IPS-11a (cell line): ENCODE results near the gene UBXN11.
"Not testable (repeated sequence)": the region's sequence is repeated elsewhere in the genome, so short reads cannot be mapped to it uniquely, and the experiment has no call there.

Experiments
- H3K4me3 ChIP-seq: one replicate; pipeline ENCODE4 v1.5.1; 2013; ENCODE audit warnings: low read depth, low read length, control low read depth

The UBXN11 gene

DNA sequence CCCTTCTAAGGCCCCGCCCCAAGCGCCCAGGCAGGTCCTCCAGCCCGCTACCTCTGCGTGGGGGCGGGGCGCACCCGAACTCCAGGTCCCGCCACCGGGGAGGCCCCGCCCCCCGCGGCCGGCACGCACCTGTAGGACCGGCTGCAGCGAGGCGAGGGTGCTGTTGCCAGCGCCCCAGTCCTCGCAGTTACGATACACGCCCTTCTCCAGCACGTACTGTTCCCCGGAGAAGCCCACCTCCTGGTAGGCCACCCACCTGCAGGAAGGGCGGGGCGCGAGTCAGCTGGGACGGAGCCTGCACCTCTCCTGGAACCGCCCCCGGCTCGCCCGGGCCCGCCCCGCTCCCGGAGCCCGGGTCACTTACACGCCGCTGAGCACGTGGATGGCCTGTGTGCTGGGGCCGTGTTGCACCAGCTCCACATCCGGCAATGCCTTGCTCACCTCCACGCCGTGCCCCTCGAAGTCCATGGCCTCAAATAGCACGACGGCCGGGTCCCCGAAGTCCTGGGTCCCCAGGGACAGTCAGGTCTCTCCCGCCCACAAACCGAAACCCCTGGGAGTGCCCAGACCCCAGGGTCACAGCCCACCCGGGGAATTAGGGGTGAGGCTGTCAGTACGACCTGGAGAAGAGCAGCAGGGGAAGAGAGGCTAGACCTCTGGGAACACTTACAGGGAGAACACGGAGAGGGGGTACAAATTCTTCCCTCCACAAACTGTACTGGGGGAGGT lies 30.2 kb upstream of the UBXN11 start:
- H3K4me3 ChIP-seq, result peak overlapping the region; percentile 81

DNA sequence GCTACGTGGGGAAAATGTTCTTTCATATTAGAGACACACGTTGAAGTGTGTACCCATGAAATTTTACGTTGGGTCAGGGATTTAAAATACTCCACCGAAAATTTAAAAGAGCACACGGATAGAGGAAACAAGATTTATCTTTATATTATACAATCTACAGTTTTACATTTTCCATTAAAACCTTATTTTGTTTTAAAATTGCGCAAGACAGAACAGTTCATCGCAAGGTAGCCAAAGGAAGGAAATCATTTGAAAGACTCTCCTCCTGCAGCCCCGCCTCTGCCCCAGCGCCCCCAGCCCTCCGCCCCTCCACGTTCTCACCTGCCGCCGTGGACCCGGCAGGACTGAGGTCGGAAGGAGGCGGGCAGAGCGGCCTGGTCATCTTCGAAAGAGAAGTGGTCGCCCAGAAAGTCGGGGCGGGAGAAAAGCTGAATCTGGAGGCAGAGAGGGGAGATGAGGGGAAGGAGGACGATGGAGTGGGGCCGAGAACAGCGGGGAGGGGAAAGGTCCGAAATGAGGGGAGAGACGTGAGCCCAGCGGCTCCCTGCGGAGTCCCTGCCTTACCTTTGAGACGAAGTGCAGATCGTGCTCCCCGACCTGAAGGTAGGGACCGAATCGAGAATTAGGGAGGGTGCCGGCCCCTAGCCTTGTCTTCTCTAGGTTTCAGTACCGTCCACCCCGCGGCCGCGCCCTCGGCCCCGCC lies 29.5 kb upstream of the UBXN11 start:
- H3K4me3 ChIP-seq, result peak overlapping the region; percentile 81

DNA sequence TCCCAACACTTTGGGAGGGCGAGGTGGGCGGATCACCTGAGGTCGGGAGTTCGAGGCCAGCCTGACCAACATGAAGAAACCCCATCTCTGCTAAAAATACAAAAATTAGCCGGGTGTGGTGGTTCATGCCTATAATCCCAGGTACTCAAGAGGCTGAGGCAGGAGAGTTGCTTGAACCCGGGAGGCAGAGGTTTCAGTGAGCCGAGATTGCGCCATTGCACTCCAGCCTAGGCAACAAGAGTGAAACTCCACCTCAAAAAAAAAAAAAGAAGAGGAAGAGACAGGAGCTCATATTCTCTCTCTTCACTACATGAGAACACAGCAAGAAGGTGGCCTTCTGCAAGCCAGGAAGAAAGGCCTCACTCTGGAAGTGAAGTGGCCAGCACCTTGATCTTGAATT lies 26.9 kb upstream of the UBXN11 start:
- not testable (repeated sequence) for H3K4me3 ChIP-seq

DNA sequence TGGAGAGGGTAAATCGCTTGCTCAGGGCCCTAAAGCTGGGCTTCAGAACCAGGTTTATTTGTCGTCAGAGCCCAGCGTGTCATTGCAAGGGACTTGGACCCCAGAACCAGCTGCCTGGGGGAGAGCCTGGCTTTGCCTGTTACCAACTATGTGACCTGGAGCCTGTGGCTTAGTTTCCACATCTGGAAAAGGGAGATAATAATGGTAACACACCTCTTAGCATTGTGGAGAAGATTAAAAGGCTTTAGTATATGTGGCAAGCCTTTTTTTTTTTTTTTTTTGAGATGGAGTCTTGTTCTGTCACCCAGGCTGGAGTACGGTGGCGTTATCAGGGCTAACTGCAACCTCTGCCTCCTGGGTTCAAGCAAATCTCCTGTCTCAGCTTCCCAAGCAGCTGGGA lies 23.8 kb upstream of the UBXN11 start:
- no peak overlapping the region for H3K4me3 ChIP-seq

DNA sequence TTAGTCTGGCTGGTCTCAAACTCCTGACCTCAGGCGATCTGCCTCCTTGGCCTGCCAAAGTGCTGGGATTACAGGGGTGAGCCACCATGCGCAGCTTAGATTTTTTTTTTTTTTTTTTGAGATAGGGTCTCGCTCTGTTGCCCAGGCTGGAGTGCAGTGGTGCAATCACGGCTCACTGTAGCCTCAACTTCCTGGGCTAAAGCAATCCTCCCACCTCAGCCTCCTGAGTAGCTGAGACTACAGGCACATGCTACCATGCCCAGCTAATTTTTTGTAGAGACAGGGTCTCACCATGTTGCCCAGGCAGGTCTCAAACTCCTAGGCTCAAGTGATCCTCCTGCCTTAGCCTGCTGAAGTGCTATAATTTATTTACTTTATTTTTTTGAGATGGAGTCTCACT lies 22.9 kb upstream of the UBXN11 start:
- not testable (repeated sequence) for H3K4me3 ChIP-seq

DNA sequence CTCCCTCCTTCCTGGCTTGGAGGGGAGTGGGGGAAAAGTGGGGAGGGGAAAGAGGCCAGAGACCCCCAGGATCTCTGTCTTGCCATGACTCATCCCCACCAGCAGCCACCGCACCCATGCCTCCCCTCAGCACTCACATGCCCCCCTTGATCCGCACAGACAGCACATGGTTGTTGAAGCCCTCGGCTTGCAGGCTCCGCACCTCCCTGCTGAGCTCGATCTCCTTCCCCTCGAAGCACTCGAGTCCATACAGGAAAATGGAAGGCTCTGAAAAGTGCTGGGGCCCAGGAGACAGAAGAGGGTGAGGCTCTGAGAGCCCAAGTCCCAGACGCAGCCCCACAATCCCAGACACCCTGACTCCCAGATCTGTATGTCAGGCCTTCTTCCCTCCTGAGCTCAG lies 22.2 kb upstream of the UBXN11 start:
- H3K4me3 ChIP-seq, result no peak overlapping the region

DNA sequence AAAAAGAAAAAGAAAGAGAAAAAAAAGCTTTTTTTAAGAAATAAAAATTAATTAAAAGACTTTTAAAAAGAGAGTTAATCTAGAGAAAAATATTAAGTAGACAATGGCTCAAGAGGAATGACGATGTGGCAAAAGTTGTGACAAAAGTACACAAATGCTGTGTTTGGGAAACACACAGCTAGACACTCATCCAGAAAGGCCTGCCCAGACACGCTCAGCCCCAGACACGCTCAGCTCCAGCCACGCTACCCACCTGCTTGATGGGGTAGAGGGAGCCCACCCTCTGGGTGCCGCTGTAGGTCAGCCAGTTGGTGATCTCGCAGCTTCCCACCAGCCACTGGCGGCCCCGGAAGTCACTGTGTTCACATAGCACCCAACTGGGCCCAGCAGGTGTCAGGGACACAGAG lies 21.5 kb upstream of the UBXN11 start:
- no peak overlapping the region for H3K4me3 ChIP-seq

DNA sequence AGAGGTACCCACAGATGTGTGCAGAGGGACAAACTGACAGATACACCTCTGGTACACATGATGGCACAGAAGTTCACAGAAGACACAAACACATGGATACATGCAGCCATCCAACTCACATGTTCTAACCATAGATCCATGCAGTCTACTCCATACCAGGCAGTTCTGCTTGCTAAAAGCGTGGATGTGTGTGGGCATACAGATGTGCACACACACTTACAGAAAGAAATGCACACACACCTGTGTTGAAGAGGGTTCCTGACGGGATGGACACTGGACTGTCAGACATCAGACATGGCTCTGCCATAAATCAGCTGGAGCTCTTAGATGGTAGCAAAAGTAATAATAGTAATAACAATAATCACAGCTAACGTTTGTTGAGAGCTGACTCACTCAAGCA lies 18.1 kb upstream of the UBXN11 start:
- no peak overlapping the region for H3K4me3 ChIP-seq

DNA sequence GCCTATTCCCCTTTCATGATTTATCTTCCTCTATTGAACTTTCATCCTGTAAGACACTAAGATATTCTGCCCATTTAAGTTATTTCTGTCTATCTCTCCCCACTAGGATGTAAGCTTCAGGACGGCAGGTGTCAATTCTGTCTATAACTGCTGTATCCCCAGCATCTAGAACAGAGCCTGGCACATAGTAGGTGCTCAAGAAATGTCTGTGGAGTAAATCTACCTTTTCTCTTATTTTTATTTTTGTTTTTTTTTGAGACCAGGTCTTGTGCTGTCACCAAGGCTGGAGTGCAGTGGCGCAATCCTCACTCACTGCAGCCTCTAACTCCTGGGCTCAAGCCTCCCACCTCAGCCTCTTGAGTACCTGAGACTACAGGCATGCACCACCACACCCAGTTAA lies 16.9 kb upstream of the UBXN11 start:
- H3K4me3 ChIP-seq, result no peak overlapping the region

DNA sequence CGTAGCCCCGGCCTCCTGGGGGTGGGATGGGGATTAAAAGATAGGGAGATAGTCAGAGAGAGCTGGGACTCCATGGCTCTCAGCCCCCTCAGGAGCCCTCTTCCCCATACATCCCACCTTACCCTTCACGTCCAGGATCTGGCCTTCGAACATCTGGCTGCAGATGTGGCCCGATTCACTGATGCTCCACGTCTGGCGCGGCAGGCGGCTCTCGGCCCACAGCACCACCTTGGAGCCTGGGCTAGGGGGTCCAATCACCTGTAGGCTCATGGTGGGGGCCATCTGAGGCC lies 15.6 kb upstream of the UBXN11 start:
- H3K4me3 ChIP-seq, result no peak overlapping the region

DNA sequence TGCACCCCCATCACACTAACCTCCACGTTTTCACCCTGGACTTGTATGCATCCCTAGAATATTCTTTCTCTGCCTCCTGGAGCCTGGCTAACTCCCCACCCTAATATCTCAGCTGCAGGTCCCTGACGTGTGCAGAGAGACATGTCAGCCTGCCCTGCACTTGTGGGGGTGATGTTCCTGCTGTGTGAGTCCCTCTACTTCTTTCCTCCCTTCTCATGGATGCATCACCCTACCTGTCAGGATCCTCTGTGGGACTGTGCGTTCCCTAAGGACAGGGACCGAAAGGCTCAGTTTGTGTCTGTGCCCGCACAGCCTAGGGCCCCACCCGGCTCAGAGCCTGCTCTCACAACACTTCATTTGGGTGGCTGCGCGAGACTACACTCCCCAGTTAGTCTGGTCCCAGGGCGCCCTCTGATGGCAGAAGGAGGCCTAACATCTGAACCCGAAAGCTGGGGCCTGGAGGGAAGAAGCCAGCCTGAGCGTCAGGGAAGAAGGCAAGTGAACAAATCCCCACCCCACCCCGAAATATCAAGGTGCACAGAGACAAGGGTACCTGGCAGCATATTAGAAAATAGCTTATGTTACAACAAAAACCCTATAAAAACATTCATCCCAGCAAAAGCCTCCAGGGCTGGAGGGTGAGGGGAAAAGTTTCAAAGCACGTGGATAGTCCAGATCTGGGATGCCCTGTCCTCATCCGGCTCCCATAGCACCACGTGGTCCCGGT lies 15.0 kb upstream of the UBXN11 start:
- H3K4me3 ChIP-seq, result no peak overlapping the region

DNA sequence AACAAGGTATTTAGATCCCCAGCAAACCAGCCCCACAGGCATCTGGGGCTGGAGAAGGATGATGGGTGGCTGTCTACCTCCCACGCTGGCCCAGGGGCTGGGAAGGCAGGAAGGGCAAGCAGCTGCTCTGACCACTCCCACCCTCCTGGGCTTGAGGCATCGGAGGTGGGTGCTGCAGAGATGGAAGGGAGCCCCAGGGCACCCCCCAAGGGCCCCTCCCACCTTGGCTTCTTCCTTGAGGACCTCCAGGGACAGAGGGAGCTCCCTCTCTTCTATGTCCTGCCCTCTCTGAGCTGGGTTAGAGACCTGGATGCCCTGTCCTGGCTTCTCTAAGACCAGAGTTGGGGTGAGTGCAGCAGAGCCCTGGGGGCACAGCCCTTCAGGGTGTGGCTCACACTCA lies 14.5 kb upstream of the UBXN11 start:
- no peak overlapping the region for H3K4me3 ChIP-seq

DNA sequence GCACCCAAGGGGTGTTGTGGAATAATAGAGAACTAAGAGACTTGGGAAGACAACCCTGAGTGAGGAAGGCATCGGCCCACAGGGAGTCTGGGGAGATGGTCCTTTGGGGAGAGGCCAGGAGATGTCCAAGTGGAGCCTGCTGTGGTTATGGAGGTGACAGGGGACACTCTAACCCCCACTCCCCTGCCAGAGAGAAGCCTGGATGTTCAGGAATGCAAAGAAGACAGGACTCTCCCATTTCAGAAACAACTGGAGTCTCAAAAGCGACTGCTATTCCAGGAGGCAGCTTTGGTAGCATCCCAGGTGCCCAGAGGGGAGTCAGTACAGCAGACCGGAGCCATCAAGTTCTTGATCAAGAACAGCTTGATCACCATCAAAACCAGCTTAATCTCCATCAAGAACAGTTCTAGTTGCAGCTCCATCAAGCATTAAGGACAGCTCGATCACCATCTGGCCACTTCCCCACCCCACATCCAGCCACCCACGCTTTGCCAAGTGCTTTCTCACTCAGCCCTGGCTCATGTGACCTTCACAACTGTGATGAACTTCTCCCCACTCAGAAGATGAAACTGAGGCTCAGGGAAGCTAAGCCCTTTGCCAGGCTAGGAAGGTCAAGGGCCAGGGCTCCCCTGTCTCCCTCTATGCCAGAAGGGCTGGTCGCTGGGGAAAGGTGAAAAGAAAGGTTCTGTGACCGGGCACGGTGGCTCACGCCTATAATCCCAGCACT lies 12.1 kb upstream of the UBXN11 start:
- H3K4me3 ChIP-seq, result no peak overlapping the region

DNA sequence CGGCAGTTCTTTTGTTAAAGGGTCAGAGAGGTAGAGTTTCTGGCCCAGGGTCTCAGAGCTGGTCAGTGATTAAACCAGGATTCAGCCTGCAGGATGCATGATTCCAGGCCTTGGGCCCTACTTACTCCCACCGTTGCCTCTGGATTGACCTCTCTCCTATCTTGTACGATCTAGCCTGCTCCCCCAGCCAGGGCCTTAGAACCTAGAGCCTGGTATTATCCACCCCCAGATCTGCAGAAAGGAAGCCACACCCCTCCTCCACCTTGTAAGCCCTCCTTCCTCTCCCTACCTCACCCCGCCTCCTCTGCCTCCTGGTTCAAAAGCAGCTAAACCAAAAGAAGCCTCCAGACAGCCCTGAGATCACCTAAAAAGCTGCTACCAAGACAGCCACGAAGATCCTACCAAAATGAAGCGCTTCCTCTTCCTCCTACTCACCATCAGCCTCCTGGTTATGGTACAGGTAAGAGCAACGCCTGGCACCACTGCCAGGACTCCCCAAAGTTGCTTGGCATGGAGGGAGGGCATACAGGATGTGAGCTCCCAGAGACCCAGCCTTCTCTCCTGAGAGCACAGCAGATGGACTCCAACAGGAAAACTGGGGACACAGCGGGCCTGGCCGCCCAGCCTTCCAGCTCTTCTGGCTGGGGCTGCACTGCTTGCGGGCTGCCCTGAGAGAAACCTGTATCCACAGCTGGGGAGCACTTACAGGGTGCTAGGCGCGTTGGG lies 11.3 kb upstream of the UBXN11 start, which contains the start of gene CD52:
TSS of gene CD52 (plus strand) at position 347 of the 726 bp plus-strand sequence. CDS start at position 407, 60 bp downstream.
- no peak within 1 kb of the TSS for H3K4me3 ChIP-seq

DNA sequence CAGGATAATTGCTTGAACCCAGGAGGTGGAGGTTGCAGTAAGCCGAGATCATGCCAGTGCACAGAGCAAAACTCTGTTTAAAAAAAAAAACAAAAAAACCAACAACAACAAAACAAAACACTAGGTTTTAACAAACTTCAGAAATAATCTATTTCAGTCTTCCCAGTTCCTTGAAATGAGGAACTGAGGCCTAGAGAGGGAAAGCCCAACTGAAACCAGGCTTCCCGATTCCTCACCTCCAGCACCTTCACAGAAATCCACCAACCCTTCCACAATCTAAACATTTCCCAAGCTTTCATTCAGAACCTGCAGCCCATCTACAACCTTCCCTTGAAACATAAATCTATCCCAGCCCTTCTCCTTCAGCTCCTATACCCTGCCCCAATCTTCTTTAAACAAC lies 10.7 kb upstream of the UBXN11 start:
- no peak overlapping the region for H3K4me3 ChIP-seq

DNA sequence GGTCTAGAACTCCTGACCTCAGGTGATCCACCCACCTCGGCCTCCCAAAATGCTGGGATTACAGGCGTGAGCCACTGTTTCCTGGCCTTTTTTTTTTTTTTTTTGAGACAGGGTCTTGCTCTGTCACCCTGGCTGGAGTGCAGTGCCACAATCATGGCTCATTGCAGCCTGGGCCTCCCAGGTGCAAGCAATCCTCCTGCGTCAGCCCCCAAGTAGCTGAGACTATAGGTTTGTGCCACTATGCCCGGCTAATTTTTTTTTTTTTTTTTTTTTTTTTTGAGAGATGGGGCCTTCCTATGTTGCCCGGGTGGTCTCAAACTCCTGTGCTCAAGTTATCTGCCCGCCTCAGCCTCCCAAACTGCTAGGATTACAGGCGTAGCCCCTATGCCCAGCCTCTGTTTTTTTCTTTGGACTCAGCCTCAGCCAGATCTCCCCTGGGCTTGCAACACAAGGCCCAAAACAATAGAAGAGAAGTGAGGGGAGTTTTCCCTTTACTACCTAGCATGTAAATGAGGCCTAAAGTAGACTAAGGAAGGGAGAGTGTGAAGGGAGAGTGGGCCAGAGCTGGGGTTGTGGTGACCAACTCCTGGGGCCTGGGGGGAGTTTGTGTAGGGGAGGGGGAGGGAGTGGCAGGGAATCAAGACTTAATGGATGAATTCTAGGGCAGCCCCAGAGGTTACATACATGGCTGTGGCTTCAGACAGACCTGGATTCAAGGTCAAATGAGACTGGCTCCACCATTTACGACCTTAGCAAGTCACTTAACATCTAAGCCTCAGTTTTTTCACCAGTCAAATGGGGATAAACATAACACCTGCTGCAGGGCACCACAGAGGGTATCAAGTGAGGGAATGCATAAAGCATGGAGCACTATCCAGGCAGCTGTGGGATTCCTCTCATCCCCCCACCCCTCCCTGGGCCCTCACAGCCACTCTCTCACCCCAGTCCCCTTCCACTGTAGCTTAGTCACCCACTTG lies 9.7 kb upstream of the UBXN11 start:
- no peak overlapping the region for H3K4me3 ChIP-seq

DNA sequence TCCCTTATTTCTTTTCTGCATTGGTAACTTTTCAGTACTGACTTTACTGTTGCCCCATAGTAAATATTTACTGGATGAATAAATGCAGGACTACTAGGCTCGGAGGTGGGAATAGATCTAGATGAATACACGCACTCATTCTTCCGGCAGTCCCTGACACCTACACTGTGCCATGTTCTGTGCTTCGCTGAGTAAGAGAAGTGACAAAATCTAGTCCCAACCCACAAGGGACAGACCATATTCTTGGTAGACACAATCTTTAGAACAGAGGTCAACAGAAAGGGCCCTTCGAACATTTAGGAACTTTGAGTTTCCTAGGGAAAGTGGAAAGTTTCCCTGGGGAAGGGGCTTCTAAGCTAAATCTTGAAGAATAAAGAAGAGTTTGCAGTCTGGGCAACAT lies 8.1 kb upstream of the UBXN11 start:
- H3K4me3 ChIP-seq, result no peak overlapping the region

DNA sequence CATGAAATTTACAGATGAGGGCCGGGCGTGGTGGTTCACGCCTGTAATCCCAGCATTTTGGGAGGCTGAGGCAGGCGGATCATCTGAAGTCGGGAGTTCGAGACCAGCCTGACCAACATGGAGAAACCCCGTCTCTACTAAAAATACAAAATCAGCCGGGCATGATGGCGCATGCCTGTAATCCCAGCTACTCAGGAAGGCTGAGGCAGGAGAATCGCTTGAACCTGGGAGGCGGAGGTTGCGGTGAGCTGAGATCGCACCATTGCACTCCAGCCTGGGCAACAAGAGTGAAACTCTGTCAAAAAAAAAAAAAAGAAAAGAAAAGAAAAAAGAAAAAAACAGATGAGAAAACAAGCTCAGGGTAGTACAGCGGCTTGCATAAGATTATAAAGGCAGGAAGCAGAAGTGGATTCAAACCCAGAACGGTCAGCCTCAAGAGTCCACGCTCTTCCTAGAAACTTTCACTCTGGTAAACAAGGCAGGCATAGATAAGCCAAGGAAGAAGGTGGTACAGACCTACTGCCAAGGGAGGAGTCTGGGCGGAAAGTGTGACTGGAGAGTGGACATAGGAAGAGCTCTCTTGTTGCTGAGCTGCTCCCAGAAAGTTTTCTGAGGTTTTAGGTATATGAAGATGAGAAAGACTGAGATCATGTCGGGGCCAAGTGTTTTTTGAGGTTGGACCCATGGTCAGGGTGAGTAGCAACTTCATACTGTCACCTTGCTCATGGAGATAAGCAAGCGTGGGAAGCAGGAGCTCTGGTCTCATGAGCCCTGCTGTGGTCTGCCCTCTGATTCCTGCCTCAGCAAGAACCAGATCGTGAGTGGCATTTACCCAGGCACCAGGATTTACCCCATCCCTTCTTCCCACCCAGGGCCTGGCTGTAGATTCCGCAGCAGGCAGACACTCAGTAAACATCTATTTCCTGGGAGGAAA lies 1.8 kb upstream of the UBXN11 start:
- H3K4me3 ChIP-seq, result not testable (repeated sequence)

DNA sequence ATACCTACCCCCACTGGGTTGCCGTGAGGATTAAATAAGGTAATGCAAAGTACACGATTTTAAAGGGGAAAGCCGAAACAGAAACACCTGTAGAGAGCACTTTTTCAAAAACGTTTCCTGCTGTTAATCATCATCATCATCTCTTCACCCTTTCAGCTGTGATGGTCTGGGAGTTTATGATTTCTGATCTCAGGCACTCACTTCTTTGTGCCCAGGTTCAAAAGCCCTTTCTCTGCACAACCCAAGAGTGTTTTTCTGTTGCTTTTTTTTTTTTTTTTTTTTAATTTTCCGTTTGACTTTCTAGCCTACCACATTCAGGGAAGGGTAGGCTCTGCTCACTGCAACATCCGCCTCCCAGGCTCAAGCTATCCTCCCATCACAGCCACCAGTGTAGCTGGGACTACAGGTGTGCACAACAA lies 936 bp upstream of the UBXN11 start:
- no peak overlapping the region for H3K4me3 ChIP-seq
